Smooth muscle cell (in vitro differentiated cells): ENCODE results near the gene HOXC9. TPM values are rescaled to one million over a fixed set of nuclear protein-coding genes. Genes with fewer than 3 reads are reported as not detected.

Source experiments
- DNase-seq: peaks from one replicate; lab custom pipeline; 2025; ENCODE audit not compliant: unreplicated experiment; lab: John Stamatoyannopoulos, UW
- H2AFZ ChIP-seq: fragments of 200-600 bp; sonication (generic); 2 replicates; pipeline ENCODE4 v1.6.0; 2016; ENCODE audit warnings: antibody characterized with exemption, low read depth, mild to moderate bottlenecking
- H3F3A ChIP-seq: fragments of 200-600 bp; sonication (generic); 2 replicates; pipeline ENCODE4 v1.6.0; 2017; ENCODE audit warnings: antibody characterized with exemption, low read depth
- H3K27ac ChIP-seq: fragments of 200-600 bp; sonication (generic); 2 replicates; pipeline ENCODE4 v1.5.1; 2016; ENCODE audit warnings: low read depth, mild to moderate bottlenecking
- H3K27me3 ChIP-seq: fragments of 200-600 bp; sonication (generic); 2 replicates; pipeline ENCODE4 v1.6.1; 2016; ENCODE audit warnings: low read depth, mild to moderate bottlenecking
- H3K36me3 ChIP-seq: fragments of 200-600 bp; sonication (generic); 2 replicates; pipeline ENCODE4 v1.5.1; 2016; ENCODE audit warnings: low read depth
- H3K4me1 ChIP-seq: fragments of 200-600 bp; sonication (generic); 2 replicates; pipeline ENCODE4 v1.5.1; 2016; ENCODE audit warnings: low read depth
- H3K4me2 ChIP-seq: fragments of 200-600 bp; sonication (generic); 2 replicates; pipeline ENCODE4 v1.6.0; 2016; ENCODE audit warnings: mild to moderate bottlenecking
- H3K4me3 ChIP-seq: fragments of 200-600 bp; sonication (generic); 2 replicates; pipeline ENCODE4 v1.5.1; 2016; ENCODE audit warnings: mild to moderate bottlenecking
- H3K79me2 ChIP-seq: fragments of 200-600 bp; sonication (generic); 2 replicates; pipeline ENCODE4 v1.6.0; 2016; ENCODE audit warnings: low read depth, mild to moderate bottlenecking
- H3K9ac ChIP-seq: fragments of 200-600 bp; sonication (generic); 2 replicates; pipeline ENCODE4 v1.6.0; 2016; ENCODE audit warnings: low read depth
- H3K9me3 ChIP-seq: fragments of 200-600 bp; sonication (generic); replicated peaks from 2 replicates; pipeline ENCODE4 v1.5.1; 2016; ENCODE audit warnings: low read depth
- H4K20me1 ChIP-seq: fragments of 200-600 bp; sonication (generic); 2 replicates; pipeline ENCODE4 v1.6.0; 2016; ENCODE audit warnings: low read depth
- CTCF ChIP-seq: fragments of 200-600 bp; sonication (generic); IDR thresholded peaks from 2 replicates; pipeline ENCODE4 v1.5.1; 2017; ENCODE audit warnings: borderline replicate concordance, mild to moderate bottlenecking, antibody characterized with exemption; ENCODE audit not compliant: insufficient read depth, poor library complexity, severe bottlenecking
- WGBS: methylation state at CpG from one replicate; pipeline ENCODE4 v1.1.7; 2016; ENCODE audit warnings: low lambda C conversion rate; 5-methylcytosine and 5-hydroxymethylcytosine counted together
- polyA plus RNA-seq: library from polyadenylated mRNA; unstranded; fragments of >200 nt; fragmentation: Nextera tagmentation; extraction: Ambion mirVana; gene quantifications from 2 replicates; pipeline ENCODE4 v1.2.1, GENCODE V29; 2016
- total RNA-seq: library from RNA; depleted of rRNA; stranded (reverse); fragments of >200 nt; gene quantifications from 2 replicates; pipeline ENCODE4 v1.2.3, GENCODE V29; 2014

Gene HOXC9
- total and polyA plus RNA-seq, 2 experiments from 2014 or later: 1.2 to 2.7 TPM

GRCh38 chr12:53972152-53972702, 27.7 kb upstream of the HOXC9 start:
- no peak for TF ChIP-seq CTCF
- Histone ChIP-seq H3K4me1 (peaks cover 4% of the 10 kb centered on the region), H2AFZ (no peak overlapping the region), H4K20me1 (no peaks in the 10 kb centered on the region), H3K27me3 (peaks cover 100% of the 10 kb centered on the region), H3F3A (no peaks in the 10 kb centered on the region), H3K36me3 (no peaks in the 10 kb centered on the region), H3K4me2 (no peak overlapping the region), H3K9me3 (no peaks in the 10 kb centered on the region), H3K79me2 (no peaks in the 10 kb centered on the region), H3K27ac (no peak overlapping the region), H3K4me3 (no peak overlapping the region), H3K9ac (no peak overlapping the region)
- 33% methylated on average over 9 of the region's 9 CpGs for WGBS
- no peak for DNase-seq

- Histone ChIP-seq H4K20me1 (no peaks in the 10 kb centered on the region), H3K27ac (no peak within 1 kb of the TSS), H3K36me3 (no peaks in the 10 kb centered on the region), H2AFZ (no peak within 1 kb of the TSS), H3K4me1 (peaks cover 4% of the 10 kb centered on the region), H3K27me3 (peaks cover 100% of the 10 kb centered on the region), H3F3A (no peaks in the 10 kb centered on the region), H3K4me2 (peak within 1 kb of the TSS; percentile 82), H3K9me3 (no peaks in the 10 kb centered on the region), H3K4me3 (peak within 1 kb of the TSS; percentile 35), H3K79me2 (no peaks in the 10 kb centered on the region), H3K9ac (no peak within 1 kb of the TSS)
- TF ChIP-seq CTCF: no peak
- 6% methylated on average over 21 of the region's 21 CpGs for WGBS
- DNase-seq: no peak
Measured at GRCh38 chr12:53972722-53973235, 27.2 kb upstream of the HOXC9 start, which contains the start of gene HOXC11. HOXC11 (plus strand) TSS chr12:53973126; CDS start chr12:53973242, 116 bp downstream.

GRCh38 chr12:53973236-53974042, 26.5 kb upstream of the HOXC9 start:
- Histone ChIP-seq H3K4me2 (peak overlapping the region; percentile 82), H3F3A (no peaks in the 10 kb centered on the region), H3K9ac (no peak overlapping the region), H2AFZ (no peak overlapping the region), H3K4me3 (peak overlapping the region; percentile 35), H3K79me2 (no peaks in the 10 kb centered on the region), H3K27me3 (peaks cover 100% of the 10 kb centered on the region), H4K20me1 (no peaks in the 10 kb centered on the region), H3K9me3 (no peaks in the 10 kb centered on the region), H3K27ac (no peak overlapping the region), H3K4me1 (peaks cover 4% of the 10 kb centered on the region), H3K36me3 (no peaks in the 10 kb centered on the region)
- 5% methylated on average over 58 of the region's 71 CpGs for WGBS
- no peak for TF ChIP-seq CTCF
- no peak for DNase-seq
